HepG2 (cell line): ENCODE measurements around the gene CPNE2. TPM values are rescaled to one million over a fixed set of nuclear protein-coding genes. Genes with fewer than 3 reads are reported as not detected.
A peak's percentile ranks its signal among the peaks of the same experiment; 100 is the strongest.

Experiments
- BRCA1 ChIP-seq: sonication (generic); formaldehyde crosslinking; IDR thresholded peaks from 2 replicates; pipeline ENCODE4 v1.4.0; 2020; ENCODE audit warnings: missing genetic modification reagents
- BRD4 ChIP-seq: sonication (generic); formaldehyde crosslinking; IDR thresholded peaks from 2 replicates; pipeline ENCODE4 v1.4.0; 2020; ENCODE audit warnings: missing genetic modification reagents
- CBX1 ChIP-seq: IDR thresholded peaks from one replicate; pipeline ENCODE4 v1.6.1; 2016; ENCODE audit warnings: antibody characterized with exemption, low read depth
- ELF4 ChIP-seq: sonication (generic); formaldehyde crosslinking; IDR thresholded peaks from 2 replicates; pipeline ENCODE4 v1.5.0; 2020; ENCODE audit warnings: missing genetic modification reagents, mild to moderate bottlenecking, moderate library complexity, borderline replicate concordance
- KDM5A ChIP-seq: fragments of 200-600 bp; sonication (generic); IDR thresholded peaks from 2 replicates; pipeline ENCODE4 v1.7.0; 2018; ENCODE audit warnings: antibody characterized with exemption, mild to moderate bottlenecking, low read length, borderline replicate concordance
- KDM5B ChIP-seq: sonication (generic); formaldehyde crosslinking; IDR thresholded peaks from 2 replicates; pipeline ENCODE4 v1.4.0; 2020; ENCODE audit warnings: missing genetic modification reagents, mild to moderate bottlenecking, borderline replicate concordance
- PAWR ChIP-seq: sonication (generic); formaldehyde crosslinking; IDR thresholded peaks from 2 replicates; pipeline ENCODE4 v1.4.0; 2020; ENCODE audit warnings: missing genetic modification reagents, mild to moderate bottlenecking, borderline replicate concordance
- PRDM15 ChIP-seq: sonication (generic); formaldehyde crosslinking; IDR thresholded peaks from 2 replicates; pipeline ENCODE4 v1.4.0; 2020; ENCODE audit warnings: missing genetic modification reagents
- RERE ChIP-seq: IDR thresholded peaks from 2 replicates; pipeline ENCODE4 v1.6.1; 2016; ENCODE audit warnings: low read depth, missing genetic modification reagents, missing compliant biosample characterization
- SMAD9 ChIP-seq: sonication (generic); formaldehyde crosslinking; IDR thresholded peaks from 2 replicates; pipeline ENCODE4 v1.5.1; 2020; ENCODE audit warnings: mild to moderate bottlenecking, missing genetic modification reagents
- SP1 ChIP-seq, 2 experiments: fragments of 450-650 bp in 1 of 2; sonication (generic) in 1 of 2; formaldehyde crosslinking in 1 of 2; IDR thresholded peaks; 2 replicates each; pipeline versions ENCODE4 v1.4.0 to v1.6.1; 2016 to 2020; ENCODE audit warnings: missing genetic modification reagents in 1 of 2
- TCF12 ChIP-seq, 2 experiments: fragments of 450-650 bp in 1 of 2; sonication (generic) in 1 of 2; formaldehyde crosslinking in 1 of 2; IDR thresholded peaks; 2 replicates each; pipeline versions ENCODE4 v1.6.1 to v1.8.0; 2017 to 2022; ENCODE audit warnings: antibody characterized with exemption in 1 of 2, mild to moderate bottlenecking in 1 of 2, missing genetic modification reagents in 1 of 2, moderate library complexity in 1 of 2
- ZFY ChIP-seq: sonication (generic); formaldehyde crosslinking; IDR thresholded peaks from 2 replicates; pipeline ENCODE4 v1.4.0; 2020; ENCODE audit warnings: missing genetic modification reagents
- ZNF33B ChIP-seq: sonication (generic); formaldehyde crosslinking; IDR thresholded peaks from 2 replicates; pipeline ENCODE4 v1.5.1; 2020; ENCODE audit warnings: mild to moderate bottlenecking, missing genetic modification reagents
- ZNF589 ChIP-seq: sonication (generic); formaldehyde crosslinking; conservative IDR thresholded peaks from 2 replicates; pipeline ENCODE4 v1.8.0; 2022; ENCODE audit warnings: mild to moderate bottlenecking, moderate library complexity, missing genetic modification reagents
- ZNF639 ChIP-seq: conservative IDR thresholded peaks from 2 replicates; pipeline ENCODE4 v1.6.1; 2018; ENCODE audit warnings: missing genetic modification reagents
- ZNF768 ChIP-seq: sonication (generic); formaldehyde crosslinking; IDR thresholded peaks from 2 replicates; pipeline ENCODE4 v1.4.0; 2020; ENCODE audit warnings: missing genetic modification reagents
- polyA plus RNA-seq, 8 experiments: library from polyadenylated mRNA; depleted of rRNA in 3 of 8; stranded (reverse) in 7 of 8; unstranded in 1 of 8; fragments of >200 nt; fragmentation: Illumina TruSeq in 4 of 8; extraction: Trizol in 4 of 8; gene quantifications; 2 replicates each; pipeline versions ENCODE4 v1.2.1 to v1.2.3, GENCODE V29; 2011 to 2016; ENCODE audit warnings: low read depth in 4 of 8, missing spikeins in 1 of 8, mixed read lengths in 1 of 8; ENCODE audit not compliant: insufficient read depth in 1 of 8
- total RNA-seq, 5 experiments: library from RNA; depleted of rRNA; stranded (reverse); fragments of >200 nt; fragmentation: Illumina TruSeq; extraction: Trizol; gene quantifications; 2 replicates each; pipeline ENCODE4 v1.2.3, GENCODE V29; 2016; ENCODE audit warnings: low read depth in 1 of 5

The CPNE2 gene
- total and polyA plus RNA-seq, 2 of the 13 experiments (the other 11 are each of a cell fraction or from before 2014, with no cell fraction given) = 10.6 to 23.3 TPM

DNA sequence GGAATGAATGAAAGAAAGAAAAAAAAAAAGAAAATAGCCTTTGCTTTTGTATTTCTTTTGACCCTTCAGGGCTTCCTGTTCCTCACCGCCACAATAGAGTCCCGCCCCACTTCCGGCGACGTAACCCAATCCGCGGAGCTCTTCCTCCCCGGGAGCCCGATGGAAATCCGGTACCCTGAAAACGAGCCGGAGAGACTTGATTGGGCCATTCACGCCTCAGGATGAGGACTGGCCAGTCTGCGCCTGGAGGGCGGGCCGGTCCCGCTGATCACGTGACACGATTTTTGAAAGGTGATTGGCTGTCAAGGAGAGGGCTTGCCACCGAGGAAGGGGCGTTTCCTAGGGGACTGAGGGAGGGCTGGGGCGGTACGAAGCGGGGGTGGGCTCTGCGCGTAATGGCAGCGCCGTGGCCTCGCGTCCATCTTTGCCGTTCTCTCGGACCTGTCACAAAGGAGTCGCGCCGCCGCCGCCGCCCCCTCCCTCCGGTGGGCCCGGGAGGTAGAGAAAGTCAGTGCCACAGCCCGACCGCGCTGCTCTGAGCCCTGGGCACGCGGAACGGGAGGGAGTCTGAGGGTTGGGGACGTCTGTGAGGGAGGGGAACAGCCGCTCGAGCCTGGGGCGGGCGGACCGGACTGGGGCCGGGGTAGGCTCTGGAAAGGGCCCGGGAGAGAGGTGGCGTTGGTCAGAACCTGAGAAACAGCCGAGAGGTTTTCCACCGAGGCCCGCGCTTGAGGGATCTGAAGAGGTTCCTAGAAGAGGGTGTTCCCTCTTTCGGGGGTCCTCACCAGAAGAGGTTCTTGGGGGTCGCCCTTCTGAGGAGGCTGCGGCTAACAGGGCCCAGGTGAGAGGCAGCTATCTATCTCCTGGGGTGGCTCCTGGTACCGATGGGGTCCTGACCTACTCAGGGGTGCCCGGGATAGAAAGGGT lies 93.8 kb downstream of the CPNE2 start, which contains the start of the genes PSME3IP1 and RSPRY1 (continued):
- TF ChIP-seq SMAD9 = no peak
- no peak for TF ChIP-seq TCF12 (IDR thresholded peaks at IDR 0.05)
- TF ChIP-seq TCF12 (CRISPR knock-in tag; IDR thresholded peaks at IDR 0.05) = no peak
- 0 out of 2 replicates have a peak, but pooled peaks have one; percentile 20 for TF ChIP-seq RERE (CRISPR knock-in tag)
- no peak for TF ChIP-seq PRDM15 (CRISPR knock-in tag)
- TF ChIP-seq KDM5B (CRISPR knock-in tag) = peak; percentile 74; the same call in 1 of the 2 replicates
- peak; percentile 83; the same call in 1 of the 2 replicates for TF ChIP-seq ZNF768 (CRISPR knock-in tag)
- peak; percentile 59 for TF ChIP-seq CBX1
- no peak; the same call in 1 of the 2 replicates for TF ChIP-seq ELF4 (CRISPR knock-in tag)
- peak; percentile 93; the same call in 1 of the 2 replicates for TF ChIP-seq BRD4 (CRISPR knock-in tag)
- TF ChIP-seq SP1 (IDR thresholded peaks at IDR 0.05) = no peak
- TF ChIP-seq SP1 (CRISPR knock-in tag; IDR thresholded peaks at IDR 0.05) = peak; percentile 82
- no peak for TF ChIP-seq PAWR
- peak; percentile 68; the same call in 1 of the 2 replicates for TF ChIP-seq ZNF589 (CRISPR knock-in tag)
- peak; percentile 83 for TF ChIP-seq KDM5A
- 0 out of 2 replicates have a peak, but pooled peaks have one; percentile 19 for TF ChIP-seq BRCA1 (CRISPR knock-in tag)
- peak; percentile 68; the same call in 1 of the 2 replicates for TF ChIP-seq ZNF639
- TF ChIP-seq ZFY (CRISPR knock-in tag) = peak; percentile 63
- TF ChIP-seq ZNF33B = 0 out of 2 replicates have a peak, but pooled peaks have one; percentile 31
